Upper lobe of right lung (tissue), 1 donor: ENCODE data around the gene EVA1A. TPM values are rescaled to one million over a fixed set of nuclear protein-coding genes. Genes with fewer than 3 reads are reported as not detected.
A peak's percentile ranks its signal among the peaks of the same experiment; 100 is the strongest.

Source experiments
- ATAC-seq: fragments of 200-7000 bp; cut with Tn5 transposase; one replicate; pipeline ENCODE4 v1.9.1; 2020; ENCODE audit warnings: mild to moderate bottlenecking, moderate library complexity
- DNase-seq: peaks from one replicate; pipeline ENCODE4 v3.0.0-alpha.2; 2020
- H3K27ac ChIP-seq: fragments of 200-600 bp; one replicate; pipeline ENCODE4 v1.8.0; 2022
- H3K27me3 ChIP-seq: fragments of 200-600 bp; one replicate; pipeline ENCODE4 v1.8.0; 2022; ENCODE audit warnings: mild to moderate bottlenecking
- H3K36me3 ChIP-seq: fragments of 200-600 bp; one replicate; pipeline ENCODE4 v1.8.0; 2022
- H3K4me1 ChIP-seq: fragments of 200-600 bp; one replicate; pipeline ENCODE4 v1.8.0; 2022
- H3K4me3 ChIP-seq: fragments of 200-600 bp; one replicate; pipeline ENCODE4 v1.8.0; 2022; ENCODE audit warnings: mild to moderate bottlenecking
- H3K9me3 ChIP-seq: fragments of 200-600 bp; one replicate; pipeline ENCODE4 v1.8.0; 2022
- intact Hi-C: fragments of 100-400 bp; cut with DNase I; formaldehyde crosslinking; loops from one replicate; pipeline ENCODE4 v1.11.0; 2022
- total RNA-seq: library from RNA; stranded (reverse); fragmentation: NEBNext Ultra II Directional; extraction: Animal tissue kit (Norgen Biotek cat#: 25700); gene quantifications from one replicate; pipeline ENCODE4 v1.2.1, GENCODE V29; 2021
- TF ChIP-seq, protein P1 (sequence below): fragments of 200-600 bp; IDR thresholded peaks from one replicate; pipeline ENCODE4 v1.8.0; 2022; ENCODE audit warnings: antibody characterized with exemption
- donor health status: DM: no; HTN: yes; CAD: no; lungs with severe emphysema.

The EVA1A gene
- total RNA-seq, 1 donor from 2014 or later, result 41.9 TPM

DNA sequence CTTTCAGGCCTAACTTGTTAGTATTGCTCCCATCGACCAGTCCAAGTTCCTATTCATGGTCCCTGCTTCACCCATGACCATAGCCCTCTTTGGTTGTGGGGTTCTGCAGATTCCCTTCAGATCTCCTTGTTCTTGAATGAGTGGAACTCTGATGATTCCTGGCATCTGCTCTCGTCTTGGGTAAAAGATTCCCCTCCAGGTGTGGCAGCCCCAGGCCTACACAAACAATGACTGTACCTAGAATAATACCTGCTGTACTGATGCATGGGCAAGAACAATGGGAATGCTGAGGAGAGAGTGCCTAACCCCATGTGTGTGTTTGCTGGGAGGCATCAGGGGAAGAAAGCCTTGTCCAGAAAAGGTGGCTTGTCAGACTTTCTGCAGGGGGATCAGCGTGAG is 46.7 kb upstream of the EVA1A start:
- Histone ChIP-seq H3K4me1 (no peaks in the 10 kb centered on the region), H3K27ac (no peak overlapping the region), H3K9me3 (no peaks in the 10 kb centered on the region), H3K4me3 (no peak overlapping the region), H3K36me3 (no peaks in the 10 kb centered on the region), H3K27me3 (peaks cover 26% of the 10 kb centered on the region)
- intact Hi-C loops, result no loop called here
- no peak for DNase-seq
- ATAC-seq, result no peak
- TF ChIP-seq, protein P1, sequence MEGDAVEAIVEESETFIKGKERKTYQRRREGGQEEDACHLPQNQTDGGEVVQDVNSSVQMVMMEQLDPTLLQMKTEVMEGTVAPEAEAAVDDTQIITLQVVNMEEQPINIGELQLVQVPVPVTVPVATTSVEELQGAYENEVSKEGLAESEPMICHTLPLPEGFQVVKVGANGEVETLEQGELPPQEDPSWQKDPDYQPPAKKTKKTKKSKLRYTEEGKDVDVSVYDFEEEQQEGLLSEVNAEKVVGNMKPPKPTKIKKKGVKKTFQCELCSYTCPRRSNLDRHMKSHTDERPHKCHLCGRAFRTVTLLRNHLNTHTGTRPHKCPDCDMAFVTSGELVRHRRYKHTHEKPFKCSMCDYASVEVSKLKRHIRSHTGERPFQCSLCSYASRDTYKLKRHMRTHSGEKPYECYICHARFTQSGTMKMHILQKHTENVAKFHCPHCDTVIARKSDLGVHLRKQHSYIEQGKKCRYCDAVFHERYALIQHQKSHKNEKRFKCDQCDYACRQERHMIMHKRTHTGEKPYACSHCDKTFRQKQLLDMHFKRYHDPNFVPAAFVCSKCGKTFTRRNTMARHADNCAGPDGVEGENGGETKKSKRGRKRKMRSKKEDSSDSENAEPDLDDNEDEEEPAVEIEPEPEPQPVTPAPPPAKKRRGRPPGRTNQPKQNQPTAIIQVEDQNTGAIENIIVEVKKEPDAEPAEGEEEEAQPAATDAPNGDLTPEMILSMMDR, result no peak

DNA sequence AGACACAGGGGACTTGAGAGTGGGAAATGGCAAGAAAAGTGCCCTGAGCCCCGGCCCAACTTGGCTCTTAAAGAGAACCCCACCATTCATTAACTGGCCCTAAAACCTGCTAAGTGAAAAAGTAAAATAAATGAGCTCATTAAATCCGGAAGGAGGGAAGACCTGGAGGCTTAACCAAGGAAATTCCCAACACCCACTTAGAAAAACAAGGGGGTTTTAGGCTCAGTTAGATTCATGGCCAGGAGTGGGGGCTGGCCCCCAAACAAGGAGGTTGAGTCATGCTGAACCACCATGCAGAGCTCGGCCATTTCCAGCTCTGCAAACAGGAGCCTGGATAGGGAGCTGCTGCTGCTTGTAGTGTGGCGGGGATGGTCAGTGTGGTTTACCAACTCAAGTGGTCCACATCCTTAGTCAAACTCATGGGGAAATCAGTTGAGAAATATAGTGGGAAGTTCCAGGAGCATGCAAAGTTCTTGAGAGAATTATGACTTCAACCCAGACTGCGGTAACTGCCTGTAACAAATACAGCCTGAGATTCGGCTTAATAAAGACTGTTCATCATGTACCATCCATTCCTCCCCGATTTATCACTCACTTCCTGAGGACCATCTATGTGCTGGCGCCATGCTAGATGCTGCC is 46.1 kb upstream of the EVA1A start:
- Histone ChIP-seq H3K4me1 (no peaks in the 10 kb centered on the region), H3K36me3 (no peaks in the 10 kb centered on the region), H3K27me3 (peaks cover 26% of the 10 kb centered on the region), H3K9me3 (no peaks in the 10 kb centered on the region), H3K4me3 (no peak overlapping the region), H3K27ac (peak overlapping the region; percentile 51)
- TF ChIP-seq, protein P1, result no peak
- peak; percentile 14 for ATAC-seq
- no peak for DNase-seq
- intact Hi-C loops, result no loop called here

DNA sequence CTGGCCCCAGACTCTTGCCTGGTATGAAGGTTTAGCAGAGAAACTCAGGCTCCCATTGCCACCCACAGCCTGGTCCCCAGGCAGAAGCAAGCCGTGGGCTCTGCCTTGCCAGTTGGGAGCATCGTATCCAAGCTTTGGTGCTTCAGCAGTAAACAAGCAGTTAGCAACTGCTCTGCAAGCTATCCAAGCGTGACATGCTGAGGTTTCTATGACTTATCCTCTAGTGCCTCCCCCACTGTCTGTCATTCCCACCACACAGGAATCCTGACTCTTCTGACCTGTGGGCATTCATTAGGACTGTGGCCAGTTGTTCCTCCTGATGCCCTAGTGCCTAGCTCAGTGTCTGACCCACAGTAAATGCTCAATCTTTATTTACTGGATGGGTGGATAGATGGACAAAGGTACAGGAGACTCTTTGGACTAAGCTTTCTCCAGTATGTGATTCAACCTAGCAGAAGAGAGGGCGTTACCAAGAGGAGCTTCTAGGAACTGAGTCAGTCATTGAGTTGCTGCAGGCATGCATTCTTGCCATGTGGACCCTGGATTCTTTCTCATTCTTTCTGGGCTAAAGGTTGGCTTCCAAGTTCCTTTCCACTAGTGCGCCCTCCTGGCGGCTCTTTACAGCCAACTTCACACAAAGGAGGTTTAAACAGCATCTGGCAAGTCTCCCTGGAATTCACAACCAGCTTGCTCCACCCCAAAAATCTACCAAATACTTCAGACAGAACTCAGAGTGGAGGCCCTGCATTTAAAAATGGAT is 45.2 kb upstream of the EVA1A start:
- H3K27ac ChIP-seq, result peak overlapping the region; percentile 51
- peak; percentile 69 for ATAC-seq
- intact Hi-C loops, result no loop called here

DNA sequence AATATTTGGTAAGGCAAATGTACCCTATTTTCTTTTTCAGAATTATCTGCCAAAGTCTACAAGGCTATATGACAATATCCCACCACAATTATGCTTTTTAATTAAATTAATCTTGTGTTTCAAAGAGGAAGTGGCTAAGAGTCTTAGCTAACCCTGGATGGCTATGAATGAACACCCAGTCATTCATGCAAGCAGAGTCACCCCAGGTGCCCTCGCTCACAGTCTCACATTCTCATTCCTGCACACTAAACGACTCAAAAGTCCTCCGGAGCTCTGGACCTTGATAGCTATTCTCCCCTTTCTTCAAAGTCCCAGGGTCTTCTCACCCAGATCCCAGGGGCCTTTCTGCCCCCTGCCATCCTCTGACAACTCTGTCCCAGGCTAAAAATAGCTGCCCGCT is 43.7 kb upstream of the EVA1A start:
- TF ChIP-seq, protein P1, result no peak
- intact Hi-C loops, result no loop called here
- no peaks in the 10 kb centered on the region for H3K9me3 ChIP-seq
- H3K27ac ChIP-seq, result no peak overlapping the region
- H3K4me3 ChIP-seq, result no peak overlapping the region
- ATAC-seq (no peak), DNase-seq (no peak)
- H3K36me3 ChIP-seq, result no peaks in the 10 kb centered on the region
- H3K4me1 ChIP-seq, result no peaks in the 10 kb centered on the region
- peaks cover 18% of the 10 kb centered on the region for H3K27me3 ChIP-seq

More for the DNA sequence above, 45.2 kb upstream of the EVA1A start:
- TF ChIP-seq, protein P1, result peak; percentile 10
- Histone ChIP-seq H3K4me1 (no peaks in the 10 kb centered on the region), H3K4me3 (no peak overlapping the region), H3K27me3 (peaks cover 26% of the 10 kb centered on the region), H3K36me3 (no peaks in the 10 kb centered on the region), H3K9me3 (no peaks in the 10 kb centered on the region)
- no peak for DNase-seq

DNA sequence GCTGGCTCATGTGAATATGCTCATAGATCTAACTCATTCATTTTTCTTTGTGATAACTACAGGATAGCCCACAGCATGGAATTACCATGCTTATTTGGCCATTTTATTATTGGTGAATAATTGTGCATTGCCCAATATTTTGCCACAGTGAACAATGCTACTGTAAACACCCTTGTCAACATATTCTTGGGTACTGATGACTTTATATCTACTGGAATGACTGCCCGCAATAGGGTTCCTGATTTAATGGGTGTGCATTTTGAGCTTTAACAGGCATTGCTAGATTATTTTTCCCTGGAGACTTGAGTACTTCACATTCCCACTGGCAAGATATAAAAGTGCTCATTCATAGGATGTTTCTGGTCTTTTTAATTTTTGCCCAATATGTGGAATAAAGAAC is 42.7 kb upstream of the EVA1A start:
- Histone ChIP-seq H3K4me1 (no peaks in the 10 kb centered on the region), H3K9me3 (no peaks in the 10 kb centered on the region), H3K27ac (no peak overlapping the region), H3K4me3 (no peak overlapping the region), H3K36me3 (no peaks in the 10 kb centered on the region), H3K27me3 (peaks cover 8% of the 10 kb centered on the region)
- ATAC-seq, result no peak
- DNase-seq, result no peak
- TF ChIP-seq, protein P1, result no peak
- intact Hi-C loops, result no loop called here
